GM10248 (cell line): Measurements from ENCODE around the gene CHAD.
"Not testable (repeated sequence)": the region's sequence is repeated elsewhere in the genome, so short reads cannot be mapped to it uniquely, and the experiment has no call there.

Source experiments
- CTCF ChIA-PET: fragments of 300-600 bp; sonication (Branson Sonifier 250); formaldehyde crosslinking; extraction: SDS; loops from one replicate; lab custom pipeline; 2021; ENCODE audit warnings: antibody characterized with exemption; lab: Yijun Ruan, JAX
- POLR2A ChIA-PET: fragments of 350-650 bp; sonication (Branson Sonifier 250); formaldehyde crosslinking; extraction: SDS; loops from one replicate; lab custom pipeline; 2020; ENCODE audit warnings: antibody characterized with exemption; lab: Yijun Ruan, JAX
- DNase-seq: peaks from one replicate; pipeline ENCODE4 v3.0.0; 2012; ENCODE audit errors: extremely low spot score
- TF ChIP-seq, protein P1 (sequence below): IDR thresholded peaks from 2 replicates; pipeline ENCODE4 v1.5.1; 2012; ENCODE audit warnings: mild to moderate bottlenecking, low read depth; ENCODE audit errors: extremely low read depth, missing control alignments, control extremely low read depth

The CHAD gene

DNA sequence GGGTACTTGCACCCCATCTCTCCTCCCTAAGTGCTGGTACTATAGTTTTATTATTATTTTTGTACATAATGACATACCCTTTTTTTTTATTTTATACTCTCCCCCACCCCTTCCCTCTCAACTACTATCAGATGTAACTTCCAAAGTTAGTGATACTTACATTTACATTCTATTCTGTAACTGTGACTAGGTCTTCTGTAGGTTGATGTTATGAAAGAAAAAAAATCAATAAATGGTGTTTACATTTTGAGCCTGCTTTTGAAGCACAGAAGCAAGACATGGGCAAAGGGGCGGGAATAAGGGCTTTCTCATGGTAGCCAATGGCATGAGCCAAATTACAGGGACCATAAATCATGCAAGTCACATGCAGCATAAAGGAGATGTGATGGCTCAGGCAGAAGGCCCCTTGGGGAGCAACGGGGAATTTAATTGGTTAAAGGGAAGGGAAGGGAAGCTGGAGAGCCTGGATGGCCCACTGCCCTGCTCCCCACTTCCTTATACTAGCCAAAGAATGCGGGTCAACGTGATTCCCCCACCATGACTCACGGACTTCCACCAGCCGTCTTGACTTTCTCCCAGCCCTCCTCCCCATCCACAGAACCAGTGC, 45.0 kb downstream of the CHAD start:
- no peak for DNase-seq
- TF ChIP-seq, protein P1, sequence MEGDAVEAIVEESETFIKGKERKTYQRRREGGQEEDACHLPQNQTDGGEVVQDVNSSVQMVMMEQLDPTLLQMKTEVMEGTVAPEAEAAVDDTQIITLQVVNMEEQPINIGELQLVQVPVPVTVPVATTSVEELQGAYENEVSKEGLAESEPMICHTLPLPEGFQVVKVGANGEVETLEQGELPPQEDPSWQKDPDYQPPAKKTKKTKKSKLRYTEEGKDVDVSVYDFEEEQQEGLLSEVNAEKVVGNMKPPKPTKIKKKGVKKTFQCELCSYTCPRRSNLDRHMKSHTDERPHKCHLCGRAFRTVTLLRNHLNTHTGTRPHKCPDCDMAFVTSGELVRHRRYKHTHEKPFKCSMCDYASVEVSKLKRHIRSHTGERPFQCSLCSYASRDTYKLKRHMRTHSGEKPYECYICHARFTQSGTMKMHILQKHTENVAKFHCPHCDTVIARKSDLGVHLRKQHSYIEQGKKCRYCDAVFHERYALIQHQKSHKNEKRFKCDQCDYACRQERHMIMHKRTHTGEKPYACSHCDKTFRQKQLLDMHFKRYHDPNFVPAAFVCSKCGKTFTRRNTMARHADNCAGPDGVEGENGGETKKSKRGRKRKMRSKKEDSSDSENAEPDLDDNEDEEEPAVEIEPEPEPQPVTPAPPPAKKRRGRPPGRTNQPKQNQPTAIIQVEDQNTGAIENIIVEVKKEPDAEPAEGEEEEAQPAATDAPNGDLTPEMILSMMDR: no peak
- CTCF ChIA-PET: interaction anchor here (4.5 kb wide), 1 partner anchor 26 kb away, joined by 35 read pairs; the partner anchor contains the start of gene LRRC59
- POLR2A ChIA-PET: no interaction called here

GRCh38 chr17:50422738-50423137, 45.9 kb downstream of the CHAD start:
- ChIA-PET CTCF (interaction anchor here (1.1 to 4.5 kb wide), 3 partner anchors 25 to 61 kb away, joined by 3 to 35 read pairs (median 4); partner anchors contain the start of gene LRRC59), POLR2A (interaction anchor here (0.7 kb wide), 1 partner anchor 1777 kb away, joined by 8 read pairs; no protein-coding TSS in a partner anchor)
- DNase-seq: no peak
- TF ChIP-seq, protein P1: no peak

GRCh38 chr17:50421308-50422051, 47.2 kb downstream of the CHAD start:
- peak; percentile 64 for DNase-seq
- TF ChIP-seq, protein P1: no peak
- ChIA-PET POLR2A (interaction anchor here (0.6 kb wide), 3 partner anchors 29 to 82 kb away, joined by 3 to 6 read pairs (median 3); no protein-coding TSS in a partner anchor), CTCF (interaction anchor here (0.8 to 4.5 kb wide), 3 partner anchors 24 to 82 kb away, joined by 3 to 35 read pairs (median 3); partner anchors contain the start of gene LRRC59)

- TF ChIP-seq, protein P1: no peak
- ChIA-PET CTCF (interaction anchor here (4.5 kb wide), 1 partner anchor 23 kb away, joined by 35 read pairs; the partner anchor contains the start of gene LRRC59), POLR2A (interaction anchor here (0.6 kb wide), 3 partner anchors 28 to 83 kb away, joined by 3 to 6 read pairs (median 3); no protein-coding TSS in a partner anchor)
- no peak for DNase-seq
Observed at GRCh38 chr17:50420419-50421112, 48.1 kb downstream of the CHAD start.

DNA sequence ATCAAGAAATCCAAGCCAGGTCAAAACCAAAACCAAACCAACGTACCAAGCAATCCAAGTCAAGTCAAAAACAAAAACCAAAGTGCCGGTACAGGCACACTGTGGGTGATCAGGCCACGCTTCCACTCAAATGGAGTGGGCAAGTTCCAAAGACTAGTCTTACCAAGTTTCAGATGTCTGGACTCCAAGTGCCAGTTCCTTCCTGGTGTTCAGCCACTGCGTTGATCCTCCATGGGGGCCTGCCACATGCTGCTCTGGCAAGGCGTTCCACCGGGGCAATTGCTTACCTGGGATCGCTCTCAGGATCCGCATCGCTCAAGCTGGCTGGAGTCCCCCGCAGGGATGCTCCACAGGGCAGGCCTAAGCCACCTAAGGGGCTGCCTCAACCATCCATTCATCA, 49.1 kb downstream of the CHAD start:
- DNase-seq, POLR2A ChIA-PET: not testable (repeated sequence)
- CTCF ChIA-PET: interaction anchor here (4.5 kb wide), 1 partner anchor 22 kb away, joined by 35 read pairs; the partner anchor contains the start of gene LRRC59

DNA sequence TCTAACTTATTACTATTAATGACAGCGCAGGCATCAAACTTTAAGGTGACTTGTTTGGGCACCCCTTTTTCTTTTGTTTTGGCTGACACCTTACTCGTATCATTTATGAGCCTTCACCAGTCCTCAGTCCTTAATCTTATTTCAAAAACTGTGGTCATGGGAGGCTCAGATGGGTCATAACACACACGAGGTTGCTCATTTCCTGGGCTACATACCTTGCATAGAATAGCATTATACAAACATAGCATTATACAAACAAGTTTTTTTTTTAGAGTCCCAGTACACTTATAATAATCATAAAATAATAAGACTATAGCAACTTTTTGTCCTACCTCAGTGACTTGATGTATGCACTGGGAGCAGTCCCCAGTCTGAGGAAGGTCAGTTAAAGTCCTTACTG, 53.9 kb downstream of the CHAD start:
- CTCF ChIA-PET: no interaction called here
- POLR2A ChIA-PET: no interaction called here
- no peak for DNase-seq

More for the DNA sequence above, 53.9 kb downstream of the CHAD start:
- TF ChIP-seq, protein P1: no peak
